ENCODE results near the gene SIM1. TPM values are rescaled to one million over a fixed set of nuclear protein-coding genes. Genes with fewer than 3 reads are reported as not detected.

Gene SIM1
- total RNA-seq, 1 experiment from 2014 or later, result not detected

DNA sequence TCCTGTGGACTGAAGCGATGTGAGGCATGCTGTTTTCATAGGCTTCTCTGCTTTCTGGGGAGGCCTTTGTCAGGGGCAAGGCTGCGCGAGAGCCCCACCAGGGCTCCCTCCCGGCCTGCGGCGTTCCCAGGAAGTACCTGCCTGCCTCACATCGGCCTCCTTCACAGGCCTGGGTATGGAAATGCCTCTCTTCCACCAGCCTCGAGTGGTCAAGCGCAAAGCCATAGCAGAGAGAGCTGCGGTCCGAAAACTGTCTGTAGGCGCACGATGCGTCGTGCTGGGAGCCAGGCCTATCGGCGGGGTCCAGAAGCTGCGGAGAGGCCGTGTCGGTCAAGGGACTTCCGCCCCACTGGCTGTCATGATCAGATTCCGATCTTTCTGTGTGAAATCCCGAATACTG lies 71.2 kb downstream of the SIM1 start:
- H3K4me3 ChIP-seq (replicated peaks in 1 of 2; ENCODE audit: low read depth in 1 of 2, low read length in 2 of 2), result no peak overlapping the region
- ChIA-PET POLR2A (no interaction called here), CTCF (no interaction called here), RAD21 (ENCODE audit: low non-redundant PET in 1 of 2, low total read pairs in 2 of 2, uncharacterized antibody in 2 of 2, unreplicated experiment in 2 of 2) (no interaction called here)
- DNase-seq (ENCODE audit: low read depth, low spot score) (no peak), ATAC-seq (no peak)
- H3K4me2 ChIP-seq (ENCODE audit: low read length), result no peak overlapping the region
- H3K9me2 ChIP-seq (ENCODE audit: insufficient read depth), result no peaks in the 10 kb centered on the region
- intact Hi-C loops (cut with micrococcal nuclease), result no loop called here
- no peaks in the 10 kb centered on the region for H3K79me2 ChIP-seq (ENCODE audit: insufficient read depth, low read length)
- no peaks in the 10 kb centered on the region for H3K9me3 ChIP-seq (ENCODE audit: control insufficient read depth in 1 of 2, insufficient read depth in 1 of 2, low read depth in 1 of 2, low read length in 2 of 2)
- TF ChIP-seq ZNF274 (IDR thresholded peaks at IDR 0.05; ENCODE audit: low read depth, low read length) (no peak), POLR2AphosphoS5 (IDR thresholded peaks at IDR 0.05; ENCODE audit: low read depth, low read length) (no peak), JUND (IDR thresholded peaks at IDR 0.05) (no peak), ELF1 (IDR thresholded peaks at IDR 0.05; ENCODE audit: borderline replicate concordance, low read depth) (no peak), ZFX (IDR thresholded peaks at IDR 0.05) (no peak)
- TF ChIP-seq, protein P1, sequence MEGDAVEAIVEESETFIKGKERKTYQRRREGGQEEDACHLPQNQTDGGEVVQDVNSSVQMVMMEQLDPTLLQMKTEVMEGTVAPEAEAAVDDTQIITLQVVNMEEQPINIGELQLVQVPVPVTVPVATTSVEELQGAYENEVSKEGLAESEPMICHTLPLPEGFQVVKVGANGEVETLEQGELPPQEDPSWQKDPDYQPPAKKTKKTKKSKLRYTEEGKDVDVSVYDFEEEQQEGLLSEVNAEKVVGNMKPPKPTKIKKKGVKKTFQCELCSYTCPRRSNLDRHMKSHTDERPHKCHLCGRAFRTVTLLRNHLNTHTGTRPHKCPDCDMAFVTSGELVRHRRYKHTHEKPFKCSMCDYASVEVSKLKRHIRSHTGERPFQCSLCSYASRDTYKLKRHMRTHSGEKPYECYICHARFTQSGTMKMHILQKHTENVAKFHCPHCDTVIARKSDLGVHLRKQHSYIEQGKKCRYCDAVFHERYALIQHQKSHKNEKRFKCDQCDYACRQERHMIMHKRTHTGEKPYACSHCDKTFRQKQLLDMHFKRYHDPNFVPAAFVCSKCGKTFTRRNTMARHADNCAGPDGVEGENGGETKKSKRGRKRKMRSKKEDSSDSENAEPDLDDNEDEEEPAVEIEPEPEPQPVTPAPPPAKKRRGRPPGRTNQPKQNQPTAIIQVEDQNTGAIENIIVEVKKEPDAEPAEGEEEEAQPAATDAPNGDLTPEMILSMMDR (IDR thresholded peaks at IDR 0.05 in 2 of 3, conservative IDR thresholded peaks at IDR 0.05 in 1 of 3; ENCODE audit: borderline replicate concordance in 1 of 3, insufficient read depth in 1 of 3, low read depth in 2 of 3, low read length in 2 of 3), result no peak
- TF ChIP-seq, protein P2, sequence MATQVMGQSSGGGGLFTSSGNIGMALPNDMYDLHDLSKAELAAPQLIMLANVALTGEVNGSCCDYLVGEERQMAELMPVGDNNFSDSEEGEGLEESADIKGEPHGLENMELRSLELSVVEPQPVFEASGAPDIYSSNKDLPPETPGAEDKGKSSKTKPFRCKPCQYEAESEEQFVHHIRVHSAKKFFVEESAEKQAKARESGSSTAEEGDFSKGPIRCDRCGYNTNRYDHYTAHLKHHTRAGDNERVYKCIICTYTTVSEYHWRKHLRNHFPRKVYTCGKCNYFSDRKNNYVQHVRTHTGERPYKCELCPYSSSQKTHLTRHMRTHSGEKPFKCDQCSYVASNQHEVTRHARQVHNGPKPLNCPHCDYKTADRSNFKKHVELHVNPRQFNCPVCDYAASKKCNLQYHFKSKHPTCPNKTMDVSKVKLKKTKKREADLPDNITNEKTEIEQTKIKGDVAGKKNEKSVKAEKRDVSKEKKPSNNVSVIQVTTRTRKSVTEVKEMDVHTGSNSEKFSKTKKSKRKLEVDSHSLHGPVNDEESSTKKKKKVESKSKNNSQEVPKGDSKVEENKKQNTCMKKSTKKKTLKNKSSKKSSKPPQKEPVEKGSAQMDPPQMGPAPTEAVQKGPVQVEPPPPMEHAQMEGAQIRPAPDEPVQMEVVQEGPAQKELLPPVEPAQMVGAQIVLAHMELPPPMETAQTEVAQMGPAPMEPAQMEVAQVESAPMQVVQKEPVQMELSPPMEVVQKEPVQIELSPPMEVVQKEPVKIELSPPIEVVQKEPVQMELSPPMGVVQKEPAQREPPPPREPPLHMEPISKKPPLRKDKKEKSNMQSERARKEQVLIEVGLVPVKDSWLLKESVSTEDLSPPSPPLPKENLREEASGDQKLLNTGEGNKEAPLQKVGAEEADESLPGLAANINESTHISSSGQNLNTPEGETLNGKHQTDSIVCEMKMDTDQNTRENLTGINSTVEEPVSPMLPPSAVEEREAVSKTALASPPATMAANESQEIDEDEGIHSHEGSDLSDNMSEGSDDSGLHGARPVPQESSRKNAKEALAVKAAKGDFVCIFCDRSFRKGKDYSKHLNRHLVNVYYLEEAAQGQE (IDR thresholded peaks at IDR 0.05; ENCODE audit: low read depth), result no peak
- no peaks in the 10 kb centered on the region for H3K4me1 ChIP-seq (ENCODE audit: control insufficient read depth in 1 of 2, insufficient read depth in 2 of 2, low read length in 2 of 2)
- H4K20me1 ChIP-seq (ENCODE audit: insufficient read depth), result no peaks in the 10 kb centered on the region
- H3K9ac ChIP-seq (ENCODE audit: low read length), result no peak overlapping the region
- no peaks in the 10 kb centered on the region for H3K27me3 ChIP-seq (ENCODE audit: insufficient read depth, low read length)
- no TSS peak for BruUV-seq (replicated peaks)
- H2AFZ ChIP-seq (ENCODE audit: low read depth, low read length, poor library complexity, severe bottlenecking), result no peak overlapping the region
- H3K27ac ChIP-seq (ENCODE audit: low read depth, low read length), result no peak overlapping the region
- no peaks in the 10 kb centered on the region for H3K36me3 ChIP-seq (ENCODE audit: control insufficient read depth in 1 of 2, insufficient read depth in 2 of 2, low read length in 2 of 2)
